Mammary epithelial cell (primary cell): ENCODE measurements around the gene RLN3.

Experiments used
- EZH2 ChIP-seq: IDR thresholded peaks from 2 replicates; pipeline ENCODE4 v1.6.1; 2012; ENCODE audit warnings: low read length, inconsistent platforms, borderline replicate concordance
- TF ChIP-seq, protein P1 (sequence below), 2 donors: IDR thresholded peaks in 1 of 2; conservative IDR thresholded peaks in 1 of 2; 2 replicates each; pipeline ENCODE4 v1.5.1; 2011 to 2012; ENCODE audit warnings: inconsistent platforms in 2 of 2, low read length in 2 of 2, mild to moderate bottlenecking in 2 of 2, control low read depth in 1 of 2, low read depth in 1 of 2; ENCODE audit not compliant: insufficient read depth in 1 of 2; ENCODE audit errors: extremely low read depth in 1 of 2

DNA sequence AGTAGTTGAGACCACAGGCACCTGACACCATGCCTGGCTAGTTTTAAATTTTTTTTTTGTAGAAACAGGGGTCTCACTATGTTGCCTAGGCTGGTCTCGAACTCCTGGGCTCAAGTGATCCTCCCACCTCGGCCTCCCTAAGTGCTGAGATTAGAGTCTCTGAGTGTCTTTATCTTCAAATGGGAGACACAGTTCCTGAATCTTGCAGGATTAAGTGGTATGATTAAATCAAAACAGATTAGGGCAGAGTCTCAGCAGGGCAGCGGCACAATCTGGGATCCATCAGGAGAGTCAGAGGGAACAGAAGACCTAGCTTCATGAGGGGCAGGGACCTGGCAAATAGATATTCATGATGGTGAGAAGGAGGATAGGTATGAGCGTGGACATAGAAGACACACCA, 953 bp downstream of the RLN3 start:
- TF ChIP-seq, protein P1, sequence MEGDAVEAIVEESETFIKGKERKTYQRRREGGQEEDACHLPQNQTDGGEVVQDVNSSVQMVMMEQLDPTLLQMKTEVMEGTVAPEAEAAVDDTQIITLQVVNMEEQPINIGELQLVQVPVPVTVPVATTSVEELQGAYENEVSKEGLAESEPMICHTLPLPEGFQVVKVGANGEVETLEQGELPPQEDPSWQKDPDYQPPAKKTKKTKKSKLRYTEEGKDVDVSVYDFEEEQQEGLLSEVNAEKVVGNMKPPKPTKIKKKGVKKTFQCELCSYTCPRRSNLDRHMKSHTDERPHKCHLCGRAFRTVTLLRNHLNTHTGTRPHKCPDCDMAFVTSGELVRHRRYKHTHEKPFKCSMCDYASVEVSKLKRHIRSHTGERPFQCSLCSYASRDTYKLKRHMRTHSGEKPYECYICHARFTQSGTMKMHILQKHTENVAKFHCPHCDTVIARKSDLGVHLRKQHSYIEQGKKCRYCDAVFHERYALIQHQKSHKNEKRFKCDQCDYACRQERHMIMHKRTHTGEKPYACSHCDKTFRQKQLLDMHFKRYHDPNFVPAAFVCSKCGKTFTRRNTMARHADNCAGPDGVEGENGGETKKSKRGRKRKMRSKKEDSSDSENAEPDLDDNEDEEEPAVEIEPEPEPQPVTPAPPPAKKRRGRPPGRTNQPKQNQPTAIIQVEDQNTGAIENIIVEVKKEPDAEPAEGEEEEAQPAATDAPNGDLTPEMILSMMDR (conservative IDR thresholded peaks at IDR 0.05 in 1 of 2, IDR thresholded peaks at IDR 0.05 in 1 of 2; ENCODE audit: extremely low read depth in 1 of 2, insufficient read depth in 1 of 2, low read depth in 1 of 2, low read length in 2 of 2) = no peak
- TF ChIP-seq EZH2 = no peak
